Stomach smooth muscle (tissue), 2 donors: Measurements from ENCODE around the gene UMAD1.

Experiments used
- H3K27ac ChIP-seq: one replicate; pipeline ENCODE4 v1.7.0; 2013; ENCODE audit warnings: mild to moderate bottlenecking, low read length, inconsistent platforms
- H3K27me3 ChIP-seq, 2 donors: one replicate each; pipeline ENCODE4 v1.7.0; 2013; ENCODE audit warnings: low read length in 2 of 2; ENCODE audit not compliant: insufficient read depth in 2 of 2, control insufficient read depth in 1 of 2
- H3K36me3 ChIP-seq, 2 donors: one replicate each; pipeline ENCODE4 v1.7.0; 2013; ENCODE audit warnings: low read length in 2 of 2; ENCODE audit not compliant: control insufficient read depth in 2 of 2, insufficient read depth in 2 of 2
- H3K4me1 ChIP-seq: one replicate; pipeline ENCODE4 v1.7.0; 2013; ENCODE audit warnings: low read length; ENCODE audit not compliant: control insufficient read depth, insufficient read depth
- H3K4me3 ChIP-seq, 2 donors: one replicate each; pipeline ENCODE4 v1.7.0; 2013; ENCODE audit warnings: low read length in 2 of 2
- H3K9ac ChIP-seq, 2 donors: one replicate each; pipeline ENCODE4 v1.7.0; 2013; ENCODE audit warnings: low read length in 2 of 2, mild to moderate bottlenecking in 1 of 2
- H3K9me3 ChIP-seq, 2 donors: one replicate each; pipeline ENCODE4 v1.7.0; 2013; ENCODE audit warnings: low read length in 2 of 2; ENCODE audit not compliant: control insufficient read depth in 2 of 2
- donor health status: healthy.
- donor health status: Pancreatic carcinoma.

UMAD1 gene

GRCh38 chr7:7640221-7641128 is at the start of gene UMAD1:
Gene UMAD1 (plus strand): TSS chr7:7640752. CDS start chr7:7673372, 32,620 bp downstream.
- Histone ChIP-seq H3K27ac (peak within 1 kb of the TSS; percentile 80), H3K36me3 (no peaks in the 10 kb centered on the region), H3K4me1 (no peaks in the 10 kb centered on the region), H3K27me3 (no peaks in the 10 kb centered on the region), H3K9ac (peak within 1 kb of the TSS; percentile 85 to 90), H3K9me3 (no peaks in the 10 kb centered on the region), H3K4me3 (peak within 1 kb of the TSS; percentile 96 to 97)

- H3K36me3 ChIP-seq, result peaks cover 3 to 5% of the 10 kb centered on the region in 2 donors
Observed at GRCh38 chr7:7595451-7595850, 45.1 kb upstream of the UMAD1 start.

GRCh38 chr7:7596176-7596575 is 44.4 kb upstream of the UMAD1 start:
- Histone ChIP-seq H3K4me1 (no peaks in the 10 kb centered on the region), H3K36me3 (peaks cover 3 to 5% of the 10 kb centered on the region in 2 donors), H3K9me3 (no peaks in the 10 kb centered on the region), H3K9ac (no peak overlapping the region), H3K4me3 (no peak overlapping the region), H3K27me3 (no peaks in the 10 kb centered on the region), H3K27ac (no peak overlapping the region)

More at GRCh38 chr7:7595451-7595850, 45.1 kb upstream of the UMAD1 start:
- Histone ChIP-seq H3K27ac (no peak overlapping the region), H3K9ac (no peak overlapping the region), H3K4me1 (no peaks in the 10 kb centered on the region), H3K4me3 (no peak overlapping the region), H3K9me3 (no peaks in the 10 kb centered on the region), H3K27me3 (no peaks in the 10 kb centered on the region)

GRCh38 chr7:7607010-7607409 is 33.5 kb upstream of the UMAD1 start:
- Histone ChIP-seq H3K4me1 (no peaks in the 10 kb centered on the region), H3K4me3 (no peak overlapping the region), H3K9me3 (no peaks in the 10 kb centered on the region), H3K27me3 (no peaks in the 10 kb centered on the region), H3K27ac (no peak overlapping the region), H3K36me3 (peaks cover 8 to 9% of the 10 kb centered on the region in 2 donors), H3K9ac (no peak overlapping the region)

- Histone ChIP-seq H3K36me3 (peaks cover 8 to 9% of the 10 kb centered on the region in 2 donors), H3K4me3 (no peak overlapping the region), H3K27me3 (no peaks in the 10 kb centered on the region), H3K27ac (no peak overlapping the region), H3K9ac (no peak overlapping the region), H3K4me1 (no peaks in the 10 kb centered on the region), H3K9me3 (no peaks in the 10 kb centered on the region)
Observed at GRCh38 chr7:7609330-7609729, 31.2 kb upstream of the UMAD1 start.

GRCh38 chr7:7612519-7612918 is 28.0 kb upstream of the UMAD1 start:
- Histone ChIP-seq H3K4me1 (no peaks in the 10 kb centered on the region), H3K36me3 (peaks cover 0 to 6% of the 10 kb centered on the region in 2 donors), H3K9me3 (no peaks in the 10 kb centered on the region), H3K9ac (no peak overlapping the region), H3K4me3 (no peak overlapping the region), H3K27ac (no peak overlapping the region), H3K27me3 (no peaks in the 10 kb centered on the region)

- Histone ChIP-seq H3K27me3 (no peaks in the 10 kb centered on the region), H3K9ac (no peak overlapping the region), H3K4me3 (no peak overlapping the region), H3K4me1 (no peaks in the 10 kb centered on the region), H3K36me3 (peaks cover 0 to 3% of the 10 kb centered on the region in 2 donors), H3K27ac (no peak overlapping the region), H3K9me3 (no peaks in the 10 kb centered on the region)
Observed at GRCh38 chr7:7613210-7613609, 27.3 kb upstream of the UMAD1 start.

- no peaks in the 10 kb centered on the region for H3K9me3 ChIP-seq
Observed at GRCh38 chr7:7614018-7614741, 26.4 kb upstream of the UMAD1 start.

GRCh38 chr7:7617550-7617949 is 23.0 kb upstream of the UMAD1 start:
- no peaks in the 10 kb centered on the region for H3K36me3 ChIP-seq
- H3K9ac ChIP-seq, result no peak overlapping the region
- H3K4me3 ChIP-seq, result no peak overlapping the region
- no peaks in the 10 kb centered on the region for H3K4me1 ChIP-seq
- no peak overlapping the region for H3K27ac ChIP-seq
- H3K9me3 ChIP-seq, result no peaks in the 10 kb centered on the region
- H3K27me3 ChIP-seq, result no peaks in the 10 kb centered on the region

More at GRCh38 chr7:7614018-7614741, 26.4 kb upstream of the UMAD1 start:
- Histone ChIP-seq H3K4me1 (no peaks in the 10 kb centered on the region), H3K9ac (no peak overlapping the region), H3K27me3 (no peaks in the 10 kb centered on the region), H3K4me3 (no peak overlapping the region), H3K27ac (no peak overlapping the region), H3K36me3 (no peaks in the 10 kb centered on the region)

GRCh38 chr7:7618410-7618809 is 22.1 kb upstream of the UMAD1 start:
- Histone ChIP-seq H3K9ac (no peak overlapping the region), H3K27ac (no peak overlapping the region), H3K4me3 (no peak overlapping the region), H3K27me3 (no peaks in the 10 kb centered on the region), H3K4me1 (no peaks in the 10 kb centered on the region), H3K36me3 (no peaks in the 10 kb centered on the region), H3K9me3 (no peaks in the 10 kb centered on the region)
